Measurements from ENCODE around the gene SLC25A47. TPM values are rescaled to one million over a fixed set of nuclear protein-coding genes. Genes with fewer than 3 reads are reported as not detected.
A peak's percentile ranks its signal among the peaks of the same experiment; 100 is the strongest.

The SLC25A47 gene
- total and polyA plus RNA-seq, 2 of the 4 experiments (the other 2 are of a cell fraction): not detected

DNA sequence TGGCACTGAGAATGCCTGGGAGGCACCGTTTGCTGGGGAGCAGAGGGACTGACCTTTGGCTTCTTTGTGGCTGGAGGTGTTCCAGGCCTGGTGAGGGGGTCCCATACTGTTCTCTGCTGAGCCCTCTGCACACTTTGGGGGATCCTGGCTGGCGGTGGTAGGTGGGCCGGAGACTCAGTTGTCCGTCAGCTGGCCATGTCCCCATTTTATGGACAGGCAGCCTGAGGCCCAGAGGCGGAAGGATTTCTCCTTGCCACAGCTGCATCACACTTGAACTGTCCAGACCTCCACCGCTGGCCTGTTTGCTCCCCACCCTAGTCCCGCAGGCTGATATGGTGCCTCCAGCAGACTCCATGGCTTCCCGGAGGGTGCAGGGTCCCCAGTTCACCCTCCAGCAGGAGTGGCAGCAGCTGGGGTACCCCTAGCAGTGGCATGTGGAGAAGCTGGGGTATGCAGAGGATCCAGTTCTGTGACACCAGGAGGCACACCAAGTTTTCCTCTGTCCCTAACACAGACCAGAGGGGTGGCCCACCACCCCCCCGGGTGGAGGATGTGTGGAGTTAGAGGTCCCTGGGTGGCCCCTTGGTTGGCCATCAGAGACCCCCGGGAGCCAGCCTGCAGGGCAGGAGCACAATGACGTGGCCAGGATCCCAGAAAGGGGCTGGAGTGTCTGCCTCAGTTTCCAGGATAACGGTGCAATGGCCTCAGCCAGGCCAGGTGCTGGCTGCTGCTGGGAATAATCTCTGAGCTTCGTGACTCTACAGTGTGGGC, 31.6 kb upstream of the SLC25A47 start:
- Histone ChIP-seq H2BK20ac (ENCODE audit: low read depth, low read length) (no peak overlapping the region), H3K9me1 (ENCODE audit: insufficient read depth, low read length) (peaks cover 3% of the 10 kb centered on the region), H2BK15ac (ENCODE audit: low read depth, low read length) (no peak overlapping the region), H3K56ac (ENCODE audit: extremely low read depth, insufficient read depth, low read length) (no peak overlapping the region), H3K23ac (ENCODE audit: low read depth, low read length) (no peak overlapping the region), H4K91ac (ENCODE audit: insufficient read depth, low read depth, low read length) (no peak overlapping the region), H3K4me1 (ENCODE audit: control insufficient read depth, insufficient read depth, low read length) (no peaks in the 10 kb centered on the region), H4K8ac (ENCODE audit: low read depth in 2 of 2, low read length in 2 of 2) (no peak overlapping the region), H3K14ac (replicated peaks; ENCODE audit: low read depth, low read length) (no peak overlapping the region), H3K36me3 (ENCODE audit: control insufficient read depth, insufficient read depth, low read length) (peaks cover 49% of the 10 kb centered on the region), H3K4ac (ENCODE audit: low read depth, low read length) (no peak overlapping the region), H2AFZ (replicated peaks; ENCODE audit: low read length, poor library complexity) (no peak overlapping the region), H2AK5ac (ENCODE audit: low read depth, low read length) (no peak overlapping the region), H3K27ac (ENCODE audit: insufficient read depth, low read length) (no peak overlapping the region), H3K9me3 (ENCODE audit: control insufficient read depth, insufficient read depth, low read length) (no peaks in the 10 kb centered on the region), H3K4me2 (ENCODE audit: low read depth, low read length) (no peak overlapping the region), H3K79me1 (ENCODE audit: low read depth in 1 of 2, low read length in 2 of 2) (peaks cover 2 to 66% of the 10 kb centered on the region in 2 experiments; a peak in 2 of 4 replicates), H4K5ac (ENCODE audit: low read depth, low read length) (no peak overlapping the region), H3K4me3 (ENCODE audit: insufficient read depth, low read depth, low read length) (no peak overlapping the region), H3K27me3 (ENCODE audit: control insufficient read depth, insufficient read depth, low read length) (no peaks in the 10 kb centered on the region), H3K9ac (ENCODE audit: low read depth, low read length) (no peak overlapping the region), H2BK120ac (ENCODE audit: low read depth, low read length) (no peak overlapping the region), H4K20me1 (ENCODE audit: insufficient read depth, low read length) (peaks cover 18% of the 10 kb centered on the region), H2BK5ac (ENCODE audit: low read depth, low read length, poor library complexity, severe bottlenecking) (no peak overlapping the region), H3K18ac (ENCODE audit: low read depth, low read length) (no peak overlapping the region), H2AK9ac (replicated peaks; ENCODE audit: low read depth, low read length, poor library complexity) (peak overlapping the region; percentile 9)
- intact Hi-C loops (cut with micrococcal nuclease) (no loop called here), dilution Hi-C loops (cut with HindIII; ENCODE audit: low sequenced_read_pairs, unreplicated experiment) (no loop called here), in situ Hi-C loops (cut with MboI; ENCODE audit: low sequenced_read_pairs) (no loop called here)
- WGBS, 2 experiments (ENCODE audit: extremely low coverage in 2 of 2, insufficient read length in 1 of 2): no CpG with 5 or more reads among the region's 13 CpGs
- ChIA-PET POLR2A (ENCODE audit: unreplicated experiment) (no interaction called here), CTCF (no interaction called here)
- TF ChIP-seq NFE2L2 (IDR thresholded peaks at IDR 0.05; ENCODE audit: low read depth, low read length): no peak
- no peak for TF ChIP-seq RCOR1 (IDR thresholded peaks at IDR 0.05; ENCODE audit: insufficient replicate concordance, low read length)
- DNase-seq (no peak), ATAC-seq (ENCODE audit: low read depth) (no peak)
- BruUV-seq (replicated peaks): no TSS peak
